Gastroesophageal sphincter (tissue), 4 donors: ENCODE data around the gene ZNF841. TPM values are rescaled to one million over a fixed set of nuclear protein-coding genes. Genes with fewer than 3 reads are reported as not detected.
"Not testable (repeated sequence)": the region's sequence is repeated elsewhere in the genome, so short reads cannot be mapped to it uniquely, and the experiment has no call there.

Source experiments
- ATAC-seq: fragments of 150-250 bp; one replicate; pipeline ENCODE4 v1.9.1; 2016; ENCODE audit warnings: mild to moderate bottlenecking, moderate library complexity
- H3K27ac ChIP-seq, 4 donors: fragments of 200-600 bp; sonication (generic) in 3 of 4; 1 replicate in 3 of 4; 2 replicates in 1 of 4; pipeline ENCODE4 v1.5.1; 2016 to 2019
- H3K27me3 ChIP-seq: fragments of 200-600 bp; sonication (generic); one replicate; pipeline ENCODE4 v1.5.1; 2019
- H3K36me3 ChIP-seq, 2 donors: fragments of 200-600 bp; sonication (generic); one replicate each; pipeline ENCODE4 v1.5.1; 2019; ENCODE audit warnings: control low read depth in 1 of 2
- H3K4me1 ChIP-seq, 3 donors: fragments of 200-600 bp; sonication (generic); 1 replicate in 2 of 3; 2 replicates in 1 of 3; pipeline ENCODE4 v1.5.1; 2016 to 2019; ENCODE audit warnings: control low read depth in 2 of 3
- H3K4me3 ChIP-seq, 2 donors: fragments of 200-600 bp; sonication (generic); one replicate each; pipeline ENCODE4 v1.5.1; 2019; ENCODE audit warnings: mild to moderate bottlenecking in 1 of 2, moderate library complexity in 1 of 2
- H3K9me3 ChIP-seq, 3 donors: fragments of 200-600 bp; sonication (generic); one replicate each; pipeline ENCODE4 v1.5.1; 2017 to 2019; ENCODE audit warnings: control low read depth in 2 of 3
- EP300 ChIP-seq: sonication (generic); formaldehyde crosslinking; IDR thresholded peaks from one replicate; pipeline ENCODE4 v1.6.1; 2017; ENCODE audit warnings: antibody characterized with exemption, mild to moderate bottlenecking
- POLR2A ChIP-seq, 2 donors: fragments of 450-650 bp; IDR thresholded peaks; one replicate each; pipeline ENCODE4 v1.6.1; 2017; ENCODE audit warnings: antibody characterized with exemption in 2 of 2, mild to moderate bottlenecking in 2 of 2, moderate library complexity in 1 of 2
- POLR2AphosphoS5 ChIP-seq: sonication (generic); formaldehyde crosslinking; IDR thresholded peaks from one replicate; pipeline ENCODE4 v1.6.1; 2017; ENCODE audit warnings: antibody characterized with exemption
- WGBS, 2 donors: methylation state at CpG; one replicate each; pipeline ENCODE4 v1.1.5; 2018; ENCODE audit warnings: low coverage in 1 of 2; 5-methylcytosine and 5-hydroxymethylcytosine counted together
- total RNA-seq, 4 donors: library from RNA; depleted of rRNA; stranded (reverse); fragments of >200 nt; gene quantifications; one replicate each; pipeline ENCODE4 v1.1.0, GENCODE V29; 2016
- TF ChIP-seq, protein P1 (sequence below), 4 experiments: fragments of 200-600 bp in 2 of 4; fragments of 450-650 bp in 2 of 4; sonication (generic) in 1 of 4; IDR thresholded peaks; one replicate each; pipeline ENCODE4 v1.5.1; 2017 to 2019; ENCODE audit warnings: antibody characterized with exemption in 4 of 4, mild to moderate bottlenecking in 2 of 4, moderate library complexity in 2 of 4

ZNF841 gene
- total RNA-seq, 4 donors from 2014 or later, result 12.6 to 26.3 (median 15.9) TPM

DNA sequence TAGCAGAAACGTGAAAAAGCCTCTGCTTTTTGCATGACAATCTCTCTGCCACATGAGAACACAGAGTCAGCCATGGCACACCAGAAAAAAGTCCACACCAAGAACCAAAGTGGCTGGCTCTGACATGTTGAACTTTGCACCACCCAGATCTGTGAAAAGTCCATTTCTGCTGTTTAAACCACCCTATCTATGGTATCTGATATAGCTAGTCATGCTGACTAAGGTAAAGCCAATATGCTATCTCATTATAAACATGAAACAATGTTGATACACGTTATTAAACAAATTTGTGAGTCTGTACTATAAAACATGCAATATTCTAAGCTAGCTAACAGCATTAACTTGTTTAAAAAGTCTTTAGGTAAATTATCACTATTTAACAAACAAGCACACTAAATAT, 25.9 kb downstream of the ZNF841 start:
- no peaks in the 10 kb centered on the region for H3K4me1 ChIP-seq
- peaks cover 23 to 98% of the 10 kb centered on the region in 2 donors for H3K36me3 ChIP-seq
- TF ChIP-seq POLR2A (IDR thresholded peaks at IDR 0.05), result no peak
- no peak for TF ChIP-seq POLR2AphosphoS5
- TF ChIP-seq EP300, result no peak
- TF ChIP-seq, protein P1, sequence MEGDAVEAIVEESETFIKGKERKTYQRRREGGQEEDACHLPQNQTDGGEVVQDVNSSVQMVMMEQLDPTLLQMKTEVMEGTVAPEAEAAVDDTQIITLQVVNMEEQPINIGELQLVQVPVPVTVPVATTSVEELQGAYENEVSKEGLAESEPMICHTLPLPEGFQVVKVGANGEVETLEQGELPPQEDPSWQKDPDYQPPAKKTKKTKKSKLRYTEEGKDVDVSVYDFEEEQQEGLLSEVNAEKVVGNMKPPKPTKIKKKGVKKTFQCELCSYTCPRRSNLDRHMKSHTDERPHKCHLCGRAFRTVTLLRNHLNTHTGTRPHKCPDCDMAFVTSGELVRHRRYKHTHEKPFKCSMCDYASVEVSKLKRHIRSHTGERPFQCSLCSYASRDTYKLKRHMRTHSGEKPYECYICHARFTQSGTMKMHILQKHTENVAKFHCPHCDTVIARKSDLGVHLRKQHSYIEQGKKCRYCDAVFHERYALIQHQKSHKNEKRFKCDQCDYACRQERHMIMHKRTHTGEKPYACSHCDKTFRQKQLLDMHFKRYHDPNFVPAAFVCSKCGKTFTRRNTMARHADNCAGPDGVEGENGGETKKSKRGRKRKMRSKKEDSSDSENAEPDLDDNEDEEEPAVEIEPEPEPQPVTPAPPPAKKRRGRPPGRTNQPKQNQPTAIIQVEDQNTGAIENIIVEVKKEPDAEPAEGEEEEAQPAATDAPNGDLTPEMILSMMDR (IDR thresholded peaks at IDR 0.05), result no peak
- no peak overlapping the region for H3K27ac ChIP-seq
- H3K27me3 ChIP-seq, result no peaks in the 10 kb centered on the region
- H3K9me3 ChIP-seq, result peaks cover 0 to 92% (median 2%) of the 10 kb centered on the region in 3 donors
- 83 to 100% methylated on average over 1 to 2 of the region's 2 CpGs for WGBS, 2 donors
- ATAC-seq, result no peak
- H3K4me3 ChIP-seq, result no peak overlapping the region

DNA sequence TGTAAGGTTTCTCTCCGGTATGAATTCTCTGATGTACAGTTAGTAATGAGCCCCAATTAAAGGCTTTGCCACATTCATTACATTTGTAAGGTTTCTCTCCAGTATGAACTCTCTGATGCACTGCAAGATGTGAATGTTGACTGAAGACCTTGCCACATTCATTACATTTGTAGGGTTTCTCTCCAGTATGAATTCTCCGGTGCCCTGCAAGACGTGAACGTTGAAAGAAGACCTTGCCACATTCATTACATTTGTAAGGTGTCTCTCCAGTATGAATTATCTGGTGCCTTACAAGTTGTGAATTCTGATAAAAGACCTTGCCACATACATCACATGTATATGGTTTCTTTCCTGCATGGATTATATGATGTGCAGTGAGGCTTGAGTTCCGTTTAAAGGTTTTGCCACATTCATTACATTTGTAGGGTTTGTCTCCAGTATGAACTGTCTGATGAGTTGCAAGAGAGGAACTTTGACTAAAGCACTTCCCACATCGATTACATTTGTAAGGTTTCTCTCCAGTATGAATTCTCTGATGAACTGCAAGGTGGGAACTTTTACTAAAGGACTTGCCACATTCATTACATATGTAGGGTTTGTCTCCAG, 29.2 kb downstream of the ZNF841 start:
- Histone ChIP-seq H3K36me3 (peaks cover 22 to 96% of the 10 kb centered on the region in 2 donors), H3K27me3 (no peaks in the 10 kb centered on the region), H3K4me1 (no peaks in the 10 kb centered on the region), H3K27ac (no peak overlapping the region), H3K4me3 (no peak overlapping the region), H3K9me3 (peaks cover 0 to 97% (median 3%) of the 10 kb centered on the region in 3 donors)
- 95 to 96% methylated on average over 3 to 6 of the region's 6 CpGs for WGBS, 2 donors
- no peak for ATAC-seq
- no peak for TF ChIP-seq POLR2AphosphoS5
- TF ChIP-seq POLR2A (IDR thresholded peaks at IDR 0.05), result no peak
- no peak for TF ChIP-seq EP300

DNA sequence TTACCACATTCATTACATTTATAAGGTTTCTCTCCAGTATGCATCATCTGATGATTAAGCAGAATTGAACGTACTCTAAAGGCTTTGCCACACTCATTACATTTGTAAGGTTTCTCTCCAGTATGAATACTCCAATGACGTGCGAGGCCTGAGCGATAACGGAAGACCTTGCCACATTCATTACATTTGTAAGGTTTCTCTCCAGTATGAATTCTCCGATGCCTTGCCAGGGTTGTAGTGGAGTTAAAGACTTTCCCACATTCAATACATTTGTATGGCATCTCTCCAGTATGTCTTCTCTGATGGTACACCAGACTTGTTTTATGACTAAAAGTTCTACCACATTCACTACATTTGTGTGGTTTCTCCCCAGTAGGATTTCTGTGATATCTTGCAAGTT, 30.2 kb downstream of the ZNF841 start:
- WGBS, 2 donors, result 98 to 99% methylated on average over 6 of the region's 6 CpGs
- Histone ChIP-seq H3K4me3 (no peak overlapping the region), H3K27ac (no peak overlapping the region), H3K36me3 (peaks cover 22 to 93% of the 10 kb centered on the region in 2 donors), H3K9me3 (peaks cover 0 to 99% (median 3%) of the 10 kb centered on the region in 3 donors), H3K27me3 (no peaks in the 10 kb centered on the region), H3K4me1 (no peaks in the 10 kb centered on the region)
- no peak for ATAC-seq
- no peak for TF ChIP-seq POLR2AphosphoS5
- no peak for TF ChIP-seq EP300
- no peak for TF ChIP-seq POLR2A (IDR thresholded peaks at IDR 0.05)
- TF ChIP-seq, protein P1 (IDR thresholded peaks at IDR 0.05), result no peak

DNA sequence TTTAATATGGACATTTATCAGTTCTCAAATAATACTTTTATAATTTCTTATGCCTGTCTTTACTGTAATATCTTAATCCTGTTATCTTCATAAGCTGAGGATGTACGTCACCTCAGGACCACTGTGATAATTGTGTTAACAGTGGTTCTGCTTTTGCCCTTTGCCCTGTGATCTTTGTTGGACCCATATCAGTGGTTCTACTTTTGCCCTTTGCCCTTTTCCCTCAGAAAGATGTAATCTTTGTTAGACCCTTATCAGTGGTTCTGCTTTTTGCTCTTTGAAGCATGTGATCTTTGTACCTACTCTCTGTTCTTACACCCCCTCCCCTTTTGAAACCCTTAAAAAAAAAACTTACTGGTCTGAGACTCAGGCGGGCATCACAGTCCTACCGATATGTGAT, 39.1 kb downstream of the ZNF841 start:
- H3K4me1 ChIP-seq, ATAC-seq, H3K27ac ChIP-seq, H3K4me3 ChIP-seq, H3K27me3 ChIP-seq: not testable (repeated sequence)
- Histone ChIP-seq H3K9me3 (peaks cover 0 to 80% (median 0%) of the 10 kb centered on the region in 3 donors), H3K36me3 (peaks cover 0 to 20% of the 10 kb centered on the region in 2 donors)
- 98 to 100% methylated on average over 1 to 3 of the region's 3 CpGs for WGBS, 2 donors

DNA sequence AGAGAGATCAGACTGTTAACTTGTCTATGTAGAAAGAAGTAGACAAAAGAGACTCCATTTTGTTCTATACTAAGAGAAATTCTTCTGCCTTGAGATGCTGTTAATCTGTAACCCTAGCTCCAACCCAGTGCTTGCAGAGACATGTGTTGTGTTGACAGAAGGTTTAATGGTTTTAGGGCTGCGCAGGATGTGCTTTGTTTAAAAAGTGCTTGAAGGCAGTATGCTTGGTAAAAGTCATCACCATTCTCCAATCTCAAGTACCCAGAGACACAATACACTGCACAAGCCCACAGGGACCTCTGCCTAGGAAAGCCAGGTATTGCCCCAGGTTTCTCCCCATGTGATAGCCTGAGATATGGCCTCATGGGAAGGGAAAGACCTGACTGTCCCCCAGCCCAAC, 43.8 kb downstream of the ZNF841 start:
- Histone ChIP-seq H3K4me1 (peaks cover 0 to 21% (median 0%) of the 10 kb centered on the region in 3 donors), H3K9me3 (peaks cover 0 to 60% (median 0%) of the 10 kb centered on the region in 3 donors)
- H3K36me3 ChIP-seq, H3K27me3 ChIP-seq, H3K27ac ChIP-seq, ATAC-seq, H3K4me3 ChIP-seq: not testable (repeated sequence)
- 13 to 100% methylated on average over 1 of the region's 1 CpG for WGBS, 2 donors

DNA sequence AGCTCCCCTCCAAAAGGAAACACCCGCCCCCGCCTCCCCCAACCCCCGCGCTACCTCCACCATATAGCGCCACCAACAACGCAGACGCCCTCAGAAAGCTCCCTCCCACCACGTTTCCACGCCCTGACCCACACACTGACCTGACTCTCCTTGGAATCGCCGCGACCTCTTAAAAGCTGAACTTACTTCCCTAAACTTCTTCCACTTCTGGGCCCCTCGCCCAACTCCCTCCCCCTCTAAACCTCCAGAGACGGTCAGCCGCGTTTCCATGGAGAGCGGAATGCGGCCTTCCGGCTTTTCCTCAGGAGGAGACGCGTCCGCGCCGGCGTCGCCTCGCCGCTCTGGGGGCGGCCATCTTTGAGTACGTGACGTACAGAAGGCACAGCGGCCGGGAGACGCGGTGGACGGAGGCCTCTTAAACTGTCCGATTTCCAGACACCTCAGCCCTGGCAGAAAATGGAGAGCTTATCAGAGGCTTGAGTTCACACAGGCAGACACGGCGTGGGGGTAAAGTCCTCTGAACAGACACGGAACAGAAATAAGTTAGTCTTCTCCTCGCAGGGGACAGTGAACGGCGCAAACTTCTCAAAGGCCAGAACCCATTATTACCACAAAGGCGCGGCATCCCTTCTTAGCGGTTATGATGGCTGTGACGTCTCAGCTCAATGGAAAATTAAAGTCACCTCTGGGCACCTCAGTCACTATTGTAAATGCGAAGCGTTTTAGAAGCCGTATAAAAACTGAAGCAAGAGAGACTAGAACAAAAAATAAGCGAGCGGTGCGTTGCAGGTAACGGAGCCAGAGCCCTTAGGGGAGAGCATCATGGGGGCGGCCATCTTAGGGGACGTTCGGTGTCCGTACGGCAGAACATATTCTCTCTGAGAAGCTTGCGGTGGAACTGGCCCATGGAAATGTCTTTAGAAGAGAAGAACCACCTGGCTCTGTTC, 46.7 kb downstream of the ZNF841 start, which contains the start of gene ZNF432:
Gene ZNF432 (minus strand): TSS at position 284 of the 947 bp plus-strand sequence. CDS start 1,970 bp downstream, outside the sequence.
- H3K9me3 ChIP-seq, result peaks cover 0 to 35% (median 0%) of the 10 kb centered on the region in 3 donors
- H3K27me3 ChIP-seq, result no peaks in the 10 kb centered on the region
- peak within 1 kb of the TSS; percentile 88 to 94 (median 92) for H3K27ac ChIP-seq
- TF ChIP-seq POLR2AphosphoS5 (peak; percentile 74), POLR2A (IDR thresholded peaks at IDR 0.05) (peak; percentile 29 to 52), EP300 (no peak)
- TF ChIP-seq, protein P1 (IDR thresholded peaks at IDR 0.05), result no peak
- peaks cover 0 to 21% (median 0%) of the 10 kb centered on the region in 3 donors for H3K4me1 ChIP-seq
- peak; percentile 98 for ATAC-seq
- peaks cover 0 to 30% of the 10 kb centered on the region in 2 donors for H3K36me3 ChIP-seq
- WGBS, 2 donors, result 0% methylated on average over 13 to 18 of the region's 60 CpGs
- H3K4me3 ChIP-seq, result peak within 1 kb of the TSS; percentile 76 to 78
